Measurements from ENCODE around the gene ST3GAL3. TPM values are rescaled to one million over a fixed set of nuclear protein-coding genes. Genes with fewer than 3 reads are reported as not detected.

Gene ST3GAL3
- total RNA-seq, 1 experiment from 2014 or later = 8.3 TPM

GRCh38 chr1:43760745-43761317, 53.5 kb downstream of the ST3GAL3 start:
- H2AK5ac ChIP-seq (ENCODE audit: insufficient read length, low read length) = no peak overlapping the region
- DNase-seq = no peak
- no peak overlapping the region for H3K9ac ChIP-seq (ENCODE audit: extremely low read depth, insufficient read length, low read length)
- no peak overlapping the region for H4K8ac ChIP-seq (replicated peaks; ENCODE audit: insufficient read length, low read depth, low read length)
- no peaks in the 10 kb centered on the region for H3K27me3 ChIP-seq (ENCODE audit: insufficient read depth, low read length)
- no peak overlapping the region for H2AFZ ChIP-seq (ENCODE audit: low read length)
- Mint-ChIP-seq H3K4me3 (no peak overlapping the region), H3K4me1 (peaks cover 14 to 15% of the 10 kb centered on the region in 2 experiments), H3K27me3 (ENCODE audit: low read depth) (no peaks in the 10 kb centered on the region), H3K9me3 (no peaks in the 10 kb centered on the region), H3K36me3 (ENCODE audit: insufficient read depth in 1 of 3, low read depth in 3 of 3) (no peaks in the 10 kb centered on the region), H3K27ac (no peak overlapping the region)
- H3K27ac ChIP-seq (ENCODE audit: insufficient read length, low read depth, low read length) = no peak overlapping the region
- TF ChIP-seq CTCF (conservative IDR thresholded peaks at IDR 0.05) = no peak
- H3K79me1 ChIP-seq (ENCODE audit: insufficient read depth, low read depth, low read length, poor library complexity, severe bottlenecking) = no peaks in the 10 kb centered on the region
- H3K56ac ChIP-seq (ENCODE audit: insufficient read length, low read depth, low read length) = no peak overlapping the region
- H2BK20ac ChIP-seq (ENCODE audit: low read depth, low read length, poor library complexity, severe bottlenecking) = no peak overlapping the region
- no peak overlapping the region for H3T11ph ChIP-seq (ENCODE audit: low read length)
- no CpG with 5 or more reads among the region's 3 CpGs for WGBS (ENCODE audit: extremely low coverage, insufficient read length, low lambda C conversion rate)
- peaks cover 9% of the 10 kb centered on the region; the same call in 1 of the 2 replicates for H3K4me1 ChIP-seq (ENCODE audit: insufficient read depth, low read length)
- no peak overlapping the region for H3K4me2 ChIP-seq (ENCODE audit: insufficient read depth, insufficient read length, low read length)
- H3K4ac ChIP-seq (ENCODE audit: low read depth, low read length) = no peak overlapping the region
- H3K23me2 ChIP-seq (ENCODE audit: insufficient read length, low read depth, low read length, poor library complexity, severe bottlenecking) = no peaks in the 10 kb centered on the region
- H3K9me3 ChIP-seq (ENCODE audit: control insufficient read depth, low read depth, low read length) = no peaks in the 10 kb centered on the region
- no peak overlapping the region for H4K91ac ChIP-seq (ENCODE audit: insufficient read length, low read depth, low read length)
- no peak overlapping the region for H2BK120ac ChIP-seq (ENCODE audit: low read depth, low read length, poor library complexity, severe bottlenecking)
- no peak overlapping the region for H3K23ac ChIP-seq (ENCODE audit: insufficient read length, low read depth, low read length)
- no peaks in the 10 kb centered on the region for H3K79me2 ChIP-seq (ENCODE audit: insufficient read depth, low read length)
- H4K20me1 ChIP-seq (ENCODE audit: control insufficient read depth, insufficient read depth, insufficient read length) = no peaks in the 10 kb centered on the region
- H2BK5ac ChIP-seq (ENCODE audit: insufficient read length, low read length) = no peak overlapping the region
- H4K5ac ChIP-seq (ENCODE audit: insufficient read length, low read depth, low read length) = no peak overlapping the region
- H3K18ac ChIP-seq (ENCODE audit: insufficient read length, low read depth, low read length) = no peak overlapping the region
- H2BK12ac ChIP-seq (ENCODE audit: insufficient read length, low read depth, low read length) = no peak overlapping the region
- no peak overlapping the region for H3K14ac ChIP-seq (ENCODE audit: insufficient read depth, low read length)
- no peak overlapping the region for H2BK15ac ChIP-seq (ENCODE audit: low read depth, low read length)
